Heart right ventricle (tissue), 16 donors: ENCODE data around the gene RIMBP2. TPM values are rescaled to one million over a fixed set of nuclear protein-coding genes. Genes with fewer than 3 reads are reported as not detected.

Source experiments
- ATAC-seq, 8 donors: fragments of 200-7000 bp; cut with Tn5 transposase; one replicate each; pipeline ENCODE4 v1.9.1; 2020; ENCODE audit warnings: mild to moderate bottlenecking in 8 of 8, moderate library complexity in 8 of 8, moderate number of reproducible peaks in 1 of 8
- DNase-seq, 2 donors: peaks; one replicate each; pipeline ENCODE4 v3.0.0-alpha.2; 2020
- H3K27ac ChIP-seq, 10 donors: fragments of 200-600 bp; sonication (generic) in 2 of 10; one replicate each; pipeline versions ENCODE4 v1.5.0 to v1.8.0; 2020 to 2022; ENCODE audit warnings: mild to moderate bottlenecking in 3 of 10
- H3K27me3 ChIP-seq, 7 donors: fragments of 200-600 bp; one replicate each; pipeline ENCODE4 v1.8.0; 2021 to 2022; ENCODE audit warnings: mild to moderate bottlenecking in 2 of 7
- H3K36me3 ChIP-seq, 9 donors: fragments of 200-600 bp; sonication (generic) in 1 of 9; one replicate each; pipeline versions ENCODE4 v1.5.0 to v1.8.0; 2020 to 2022; ENCODE audit warnings: mild to moderate bottlenecking in 2 of 9
- H3K4me1 ChIP-seq, 9 donors: fragments of 200-600 bp; sonication (generic) in 1 of 9; one replicate each; pipeline versions ENCODE4 v1.5.0 to v1.8.0; 2020 to 2022; ENCODE audit warnings: mild to moderate bottlenecking in 4 of 9
- H3K4me3 ChIP-seq, 10 donors: fragments of 200-600 bp; sonication (generic) in 2 of 10; one replicate each; pipeline versions ENCODE4 v1.5.0 to v1.8.0; 2020 to 2022; ENCODE audit warnings: mild to moderate bottlenecking in 7 of 10, moderate library complexity in 2 of 10
- H3K9me3 ChIP-seq, 11 donors: fragments of 200-600 bp in 10 of 11; sonication (generic) in 2 of 11; one replicate each; pipeline versions ENCODE4 v1.5.0 to v1.8.0; 2013 to 2022; ENCODE audit warnings: mild to moderate bottlenecking in 2 of 11, control low read depth in 1 of 11, moderate library complexity in 1 of 11
- CTCF ChIP-seq, 9 donors: fragments of 200-600 bp; sonication (generic) in 2 of 9; IDR thresholded peaks; one replicate each; pipeline versions ENCODE4 v1.5.0 to v1.8.0; 2021 to 2022; ENCODE audit warnings: antibody characterized with exemption in 9 of 9, mild to moderate bottlenecking in 5 of 9, moderate library complexity in 1 of 9
- WGBS, 2 donors: extraction: QIAGEN DNeasy Blood & Tissue Kit; methylation state at CpG; one replicate each; pipeline ENCODE4 v1.1.7; 2013; ENCODE audit warnings: inconsistent platforms in 1 of 2; 5-methylcytosine and 5-hydroxymethylcytosine counted together
- intact Hi-C, 10 donors: fragments of 100-400 bp; cut with DNase I; formaldehyde crosslinking; loops; one replicate each; pipeline versions ENCODE4 v1.11.1 to v1.14.2; 2022
- polyA plus RNA-seq, 2 donors: library from polyadenylated mRNA; stranded (reverse); fragments of 200-250 nt; gene quantifications; one replicate each; pipeline ENCODE4 v1.2.3, GENCODE V29; 2013
- total RNA-seq, 10 donors: library from RNA; stranded (reverse); fragmentation: NEBNext Ultra II Directional in 3 of 10; extraction: Animal tissue kit (Norgen Biotek cat#: 25700) in 3 of 10; gene quantifications; one replicate each; pipeline versions ENCODE4 v1.2.1 to v1.2.4, GENCODE V29; 2021 to 2023
- donor health status: Arrhythmogenic right ventricular cardiomyopathy.
- donor health status: ischemic (EF 13 %, LVEDD 7.1; RV severe dilation, severe dysfunction).
- donor health status: healthy with polysubstance abuse.
- donor health status: DM: no; HTN: yes; CAD: no.
- donor health status: DM: no; HTN: no; CAD: no.
- donor health status: ischemic (EF 25% LVEDD 6.9; RV normal size, moderate dysfunction).
- donor health status: ischemic (EF 25% LVEDD 5.7; RV mildly dilated, moderate dysfunction).
- donor health status: healthy.
- donor health status: DM: yes; HTN: yes; CAD: no.
- donor health status: Ischemic cardiomyopathy.
- donor health status: ischemic (EF 35%, LVEDD 5.7; RV mildly dilated, moderate dysfunction).
- donor health status: nonischemic (EF 11% LVEDD 7.7; RV severe dilation, severe dysfunction).
- donor health status: DM: yes; HTN: yes; CAD: no.
- donor health status: PGD.
- donor health status: ischemic (EF 29% LVEDD 5.4; RV normal size, mild dysfunction).
- donor health status: nonischemic (EF 23%, LVEDD 6.1; RV moderate dilation, normal function).

The RIMBP2 gene
- total and polyA plus RNA-seq, 12 donors = 0.01 to 0.17 (median 0.05) TPM; not detected in 9

DNA sequence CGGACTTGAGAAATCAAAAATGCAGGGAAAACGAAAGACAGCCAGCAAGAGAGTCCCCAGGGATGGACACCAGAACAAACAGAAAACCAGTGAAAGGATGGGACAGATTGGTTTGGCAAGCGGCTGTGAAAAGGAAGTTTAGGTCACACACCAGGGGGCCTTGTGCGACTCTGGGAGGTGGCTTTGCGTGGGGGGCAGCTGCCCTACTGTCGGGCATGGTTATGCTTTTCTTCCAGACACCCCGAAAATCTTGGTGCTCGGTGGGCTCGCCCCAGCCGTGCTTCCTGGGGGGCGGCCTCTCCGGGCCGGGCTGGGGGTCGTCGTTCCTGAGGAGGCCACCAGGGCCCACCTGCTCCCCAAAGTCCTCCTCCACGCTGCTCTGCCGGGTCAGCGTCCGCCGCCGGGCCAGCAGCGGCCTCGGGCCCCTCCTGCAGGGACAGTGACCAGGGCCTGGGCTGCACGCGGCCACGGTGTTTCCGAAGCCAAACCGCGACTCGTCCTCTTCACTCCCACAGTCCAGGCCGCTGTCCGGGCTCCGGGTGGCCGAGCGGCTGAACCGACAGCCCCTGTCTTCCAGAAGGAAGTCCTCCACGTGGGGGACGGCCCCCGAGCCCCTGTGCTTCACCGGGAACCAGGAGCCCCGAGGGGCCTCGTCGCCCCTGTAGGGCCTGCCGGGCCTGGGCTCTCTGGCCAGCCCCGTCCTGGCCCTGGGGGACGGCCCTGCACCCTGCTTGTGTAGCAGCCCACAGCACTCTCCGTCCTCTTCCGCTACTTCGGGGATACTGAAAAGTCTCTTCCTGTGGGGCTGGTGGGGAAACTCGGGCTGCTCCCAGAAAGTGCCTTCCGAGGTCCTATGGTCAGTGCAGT is 291.9 kb downstream of the RIMBP2 start:
- no peak for DNase-seq
- Histone ChIP-seq H3K4me1 (no peaks in the 10 kb centered on the region), H3K36me3 (no peaks in the 10 kb centered on the region), H3K9me3 (no peaks in the 10 kb centered on the region), H3K27me3 (peaks cover 0 to 20% (median 4%) of the 10 kb centered on the region in 7 donors), H3K4me3 (no peak overlapping the region), H3K27ac (no peak overlapping the region)
- TF ChIP-seq CTCF (IDR thresholded peaks at IDR 0.05) = no peak
- intact Hi-C loops = no loop called here
- WGBS, 2 donors = 79 to 82% methylated on average over 49 to 51 of the region's 51 CpGs
- ATAC-seq = peak in 3 of 8 donors; percentile 25 to 33 (median 29)

- Histone ChIP-seq H3K36me3 (no peaks in the 10 kb centered on the region), H3K4me3 (no peak overlapping the region), H3K4me1 (no peaks in the 10 kb centered on the region), H3K9me3 (no peaks in the 10 kb centered on the region), H3K27ac (no peak overlapping the region), H3K27me3 (peaks cover 0 to 29% (median 6%) of the 10 kb centered on the region in 7 donors)
- intact Hi-C loops = no loop called here
- WGBS, 2 donors = 81 to 88% methylated on average over 11 of the region's 11 CpGs
- DNase-seq (no peak), ATAC-seq (no peak)
- no peak for TF ChIP-seq CTCF (IDR thresholded peaks at IDR 0.05)
Measured at GRCh38 chr12:130423136-130423535, 293.0 kb downstream of the RIMBP2 start.

DNA sequence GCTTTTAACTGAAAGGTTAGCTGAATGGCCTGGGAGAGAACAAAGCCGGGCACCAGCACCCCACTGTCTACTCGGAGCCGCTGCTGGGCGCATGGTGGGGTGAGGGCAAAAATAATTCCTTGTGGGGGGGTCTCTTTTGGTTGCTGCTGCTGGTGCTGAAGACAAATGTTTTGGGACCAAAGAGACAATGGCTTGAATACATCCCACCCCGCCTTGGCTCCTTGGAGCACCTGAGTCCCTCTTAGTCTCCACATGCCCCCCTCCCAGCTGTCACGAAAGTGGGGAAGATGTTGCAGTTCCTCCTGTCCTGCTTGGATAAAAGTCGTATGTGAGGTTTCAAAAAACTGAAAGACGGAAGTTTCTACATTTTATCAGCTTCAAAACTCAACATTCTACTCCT is 293.4 kb downstream of the RIMBP2 start:
- no peak overlapping the region for H3K4me3 ChIP-seq
- 80 to 85% methylated on average over 8 of the region's 8 CpGs for WGBS, 2 donors
- no peaks in the 10 kb centered on the region for H3K4me1 ChIP-seq
- H3K27ac ChIP-seq = no peak overlapping the region
- intact Hi-C loops = no loop called here
- no peak for DNase-seq
- no peak for TF ChIP-seq CTCF (IDR thresholded peaks at IDR 0.05)
- no peak for ATAC-seq
- no peaks in the 10 kb centered on the region for H3K9me3 ChIP-seq
- peaks cover 0 to 29% (median 6%) of the 10 kb centered on the region in 7 donors for H3K27me3 ChIP-seq
- H3K36me3 ChIP-seq = no peaks in the 10 kb centered on the region

- Histone ChIP-seq H3K4me1 (no peaks in the 10 kb centered on the region), H3K36me3 (no peaks in the 10 kb centered on the region), H3K27ac (no peak overlapping the region), H3K9me3 (no peaks in the 10 kb centered on the region), H3K4me3 (no peak overlapping the region), H3K27me3 (peaks cover 0 to 29% (median 11%) of the 10 kb centered on the region in 7 donors)
- ATAC-seq = no peak
- DNase-seq = no peak
- intact Hi-C loops = no loop called here
- TF ChIP-seq CTCF (IDR thresholded peaks at IDR 0.05) = no peak
- 51 to 62% methylated on average over 6 of the region's 6 CpGs for WGBS, 2 donors
Measured at GRCh38 chr12:130421896-130422295, 294.2 kb downstream of the RIMBP2 start.
